NCI-H2196 (cell line): ENCODE data around the gene UBALD1.

ENCODE experiments used
- DNase-seq: peaks from one replicate; lab custom pipeline; 2025; ENCODE audit not compliant: unreplicated experiment; lab: John Stamatoyannopoulos, UW

Gene UBALD1

GRCh38 chr16:4561596-4561995 is 53.1 kb downstream of the UBALD1 start:
- DNase-seq: no peak
